ENCODE results near the gene FYTTD1.
"Not testable (repeated sequence)": the region's sequence is repeated elsewhere in the genome, so short reads cannot be mapped to it uniquely, and the experiment has no call there.

FYTTD1 gene, protein sequence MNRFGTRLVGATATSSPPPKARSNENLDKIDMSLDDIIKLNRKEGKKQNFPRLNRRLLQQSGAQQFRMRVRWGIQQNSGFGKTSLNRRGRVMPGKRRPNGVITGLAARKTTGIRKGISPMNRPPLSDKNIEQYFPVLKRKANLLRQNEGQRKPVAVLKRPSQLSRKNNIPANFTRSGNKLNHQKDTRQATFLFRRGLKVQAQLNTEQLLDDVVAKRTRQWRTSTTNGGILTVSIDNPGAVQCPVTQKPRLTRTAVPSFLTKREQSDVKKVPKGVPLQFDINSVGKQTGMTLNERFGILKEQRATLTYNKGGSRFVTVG

DNA sequence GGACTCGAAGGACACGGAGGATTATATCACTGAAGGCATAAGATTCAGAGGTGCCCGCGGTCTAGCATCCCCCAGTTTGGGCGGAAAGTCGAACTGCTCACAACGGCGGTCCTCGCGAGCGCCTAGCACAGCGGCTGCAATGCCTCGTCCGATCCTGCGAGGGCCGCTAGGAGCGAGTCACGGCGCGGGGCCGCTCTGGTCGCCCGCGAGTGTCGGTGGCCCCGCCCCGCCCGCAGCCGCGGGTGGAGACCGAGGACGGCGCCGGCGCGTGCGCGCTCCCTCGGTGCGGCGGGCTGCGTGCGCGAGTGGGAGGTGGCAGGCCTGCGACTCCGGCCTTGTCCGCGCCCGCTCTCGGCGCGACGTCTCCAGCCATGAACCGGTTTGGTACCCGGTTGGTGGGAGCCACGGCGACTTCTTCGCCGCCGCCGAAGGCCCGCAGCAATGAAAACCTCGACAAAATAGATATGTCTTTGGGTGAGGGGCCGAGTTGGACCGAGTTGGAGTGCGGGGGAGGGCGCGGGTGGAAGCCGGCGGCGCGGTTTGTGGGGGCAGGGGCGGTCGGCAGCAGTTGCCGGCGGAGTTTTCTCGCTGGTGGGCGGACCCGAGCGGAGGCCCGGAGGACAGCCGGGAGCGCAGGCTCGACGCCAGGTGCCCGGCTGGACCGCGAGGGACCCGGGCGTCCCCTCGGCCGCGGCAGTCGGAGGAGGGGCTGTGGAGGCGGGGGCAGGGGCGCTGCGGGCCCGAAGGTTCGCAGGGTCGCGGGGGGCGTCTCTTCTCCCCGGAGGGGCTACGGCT is at the start of gene FYTTD1:
Gene FYTTD1, plus strand, starts transcription at position 283 of the 795 bp plus-strand sequence. Its CDS starts 89 bp downstream, at position 372.
- Mint-ChIP-seq H3K4me3 (peak within 1 kb of the TSS; percentile 90), H3K36me3 (peaks cover 15% of the 10 kb centered on the region), H3K27me3 (no peaks in the 10 kb centered on the region), H3K4me1 (peaks cover 58% of the 10 kb centered on the region), H3K27ac (peak within 1 kb of the TSS; percentile 84), H3K9me3 (no peaks in the 10 kb centered on the region)
- peak; percentile 95 for ATAC-seq

DNA sequence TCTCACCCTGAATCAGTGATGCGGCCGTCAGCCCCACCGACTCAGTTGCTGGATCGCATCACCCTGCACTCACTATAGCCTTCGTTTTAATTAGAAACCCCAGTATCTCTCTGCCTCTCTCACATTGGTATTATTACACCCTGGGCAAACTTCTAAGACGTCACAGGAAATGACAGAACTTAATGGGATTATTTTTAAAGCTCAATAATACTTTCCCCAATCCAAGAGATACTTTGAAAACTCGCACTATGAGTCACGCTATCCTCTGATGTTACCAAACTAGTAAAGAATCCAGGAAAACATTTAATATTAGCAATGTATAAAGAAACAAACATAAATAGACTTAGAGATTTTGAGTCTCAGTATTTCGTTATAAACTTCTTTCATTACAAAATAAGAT is 49.6 kb upstream of the FYTTD1 start:
- no peaks in the 10 kb centered on the region for H3K9me3 Mint-ChIP-seq
- H3K4me1 Mint-ChIP-seq: peaks cover 12% of the 10 kb centered on the region
- no peak for ATAC-seq
- H3K27me3 Mint-ChIP-seq: no peaks in the 10 kb centered on the region
- peak overlapping the region; percentile 10 for H3K27ac Mint-ChIP-seq
- H3K36me3 Mint-ChIP-seq: peaks cover 91% of the 10 kb centered on the region
- H3K4me3 Mint-ChIP-seq: no peak overlapping the region

- Mint-ChIP-seq H3K36me3 (peaks cover 86% of the 10 kb centered on the region), H3K27ac (no peak overlapping the region), H3K4me1 (peaks cover 19% of the 10 kb centered on the region), H3K9me3 (no peaks in the 10 kb centered on the region), H3K4me3 (no peak overlapping the region), H3K27me3 (no peaks in the 10 kb centered on the region)
- no peak for ATAC-seq
These were observed 47.8 kb upstream of the FYTTD1 start for GRCh38 chr3:197701841-197702240.

DNA sequence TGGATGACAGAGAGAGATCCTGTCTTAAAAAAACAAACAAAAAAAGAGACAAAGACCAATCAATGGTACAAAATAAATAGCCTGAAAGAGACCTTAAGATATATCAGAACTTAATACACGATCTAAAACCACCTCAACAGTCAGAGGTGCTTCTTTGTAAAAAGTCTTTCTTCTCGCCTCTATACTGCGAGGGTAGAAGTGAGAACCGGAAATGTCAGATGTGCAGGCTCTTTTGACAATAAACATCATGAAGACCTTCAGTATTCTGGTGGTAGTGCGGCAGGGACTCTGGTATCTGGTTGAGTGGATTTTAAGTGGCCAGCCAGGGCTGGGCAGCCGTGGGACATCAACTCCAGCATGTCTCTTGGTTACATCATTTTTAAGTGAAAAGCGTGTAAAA is 43.0 kb upstream of the FYTTD1 start:
- Mint-ChIP-seq H3K4me3 (peak overlapping the region; percentile 46), H3K27ac (peak overlapping the region; percentile 66), H3K9me3 (no peaks in the 10 kb centered on the region), H3K27me3 (no peaks in the 10 kb centered on the region), H3K4me1 (peaks cover 40% of the 10 kb centered on the region), H3K36me3 (peaks cover 61% of the 10 kb centered on the region)
- ATAC-seq: no peak

DNA sequence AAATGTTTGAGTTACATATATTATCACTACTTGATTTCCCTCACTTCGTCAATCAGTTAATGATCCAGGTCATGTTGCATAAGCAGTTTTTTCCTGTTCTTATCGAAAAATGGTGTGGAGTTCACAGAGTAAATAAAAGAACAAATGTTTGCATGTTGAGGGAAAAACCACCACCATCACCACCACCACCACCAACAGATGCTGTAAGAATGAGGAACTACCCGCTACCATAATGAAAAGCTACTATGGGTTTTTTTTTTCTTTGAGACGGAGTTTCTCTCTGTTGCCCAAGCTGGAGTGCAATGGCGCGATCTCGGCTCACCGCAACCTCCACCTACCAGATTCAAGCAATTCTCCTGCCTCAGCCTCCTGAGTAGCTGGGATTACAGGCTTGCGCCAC is 40.5 kb upstream of the FYTTD1 start:
- peak; percentile 64 for ATAC-seq
- Mint-ChIP-seq H3K4me1 (peaks cover 64% of the 10 kb centered on the region), H3K9me3 (no peaks in the 10 kb centered on the region), H3K36me3 (peaks cover 48% of the 10 kb centered on the region), H3K4me3 (no peak overlapping the region), H3K27me3 (no peaks in the 10 kb centered on the region), H3K27ac (peak overlapping the region; percentile 65)

DNA sequence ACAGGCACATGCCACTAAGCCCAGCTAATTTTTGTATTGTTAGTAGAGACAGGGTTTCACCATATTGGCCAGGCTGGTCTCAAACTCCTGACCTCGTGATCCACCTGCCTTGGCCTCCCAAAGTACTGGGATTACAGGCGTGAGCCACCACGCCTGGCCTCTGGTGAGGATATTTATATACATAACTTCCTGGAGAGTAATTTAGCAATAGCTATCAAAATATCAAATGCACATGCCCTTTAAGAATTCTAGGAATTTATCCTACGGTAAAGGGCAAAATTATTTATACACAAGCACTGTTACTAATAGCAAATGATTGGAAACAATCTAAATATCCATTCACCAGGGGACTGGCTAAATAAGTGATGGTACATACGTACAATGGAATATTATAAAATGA is 38.7 kb upstream of the FYTTD1 start:
- not testable (repeated sequence) for H3K4me3 Mint-ChIP-seq, H3K9me3 Mint-ChIP-seq, ATAC-seq, H3K27me3 Mint-ChIP-seq
- H3K36me3 Mint-ChIP-seq: peaks cover 51% of the 10 kb centered on the region
- peak overlapping the region; percentile 88 for H3K27ac Mint-ChIP-seq
- peaks cover 72% of the 10 kb centered on the region for H3K4me1 Mint-ChIP-seq

- peak overlapping the region; percentile 88 for H3K27ac Mint-ChIP-seq
- H3K27me3 Mint-ChIP-seq: no peaks in the 10 kb centered on the region
- no peaks in the 10 kb centered on the region for H3K9me3 Mint-ChIP-seq
- H3K36me3 Mint-ChIP-seq: peaks cover 55% of the 10 kb centered on the region
- peak; percentile 97 for ATAC-seq
- peak overlapping the region; percentile 54 for H3K4me3 Mint-ChIP-seq
- H3K4me1 Mint-ChIP-seq: peaks cover 75% of the 10 kb centered on the region
These were observed 37.5 kb upstream of the FYTTD1 start for GRCh38 chr3:197711973-197712707.

GRCh38 chr3:197713477-197713822 is 36.2 kb upstream of the FYTTD1 start:
- no peaks in the 10 kb centered on the region for H3K9me3 Mint-ChIP-seq
- peaks cover 84% of the 10 kb centered on the region for H3K4me1 Mint-ChIP-seq
- peaks cover 67% of the 10 kb centered on the region for H3K36me3 Mint-ChIP-seq
- peak overlapping the region; percentile 88 for H3K27ac Mint-ChIP-seq
- peak overlapping the region; percentile 60 for H3K4me3 Mint-ChIP-seq
- no peak for ATAC-seq
- H3K27me3 Mint-ChIP-seq: no peaks in the 10 kb centered on the region

GRCh38 chr3:197714251-197714650 is 35.4 kb upstream of the FYTTD1 start:
- no peaks in the 10 kb centered on the region for H3K27me3 Mint-ChIP-seq
- no peaks in the 10 kb centered on the region for H3K9me3 Mint-ChIP-seq
- no peak for ATAC-seq
- no peak overlapping the region for H3K4me3 Mint-ChIP-seq
- H3K4me1 Mint-ChIP-seq: peaks cover 82% of the 10 kb centered on the region
- H3K36me3 Mint-ChIP-seq: peaks cover 63% of the 10 kb centered on the region
- peak overlapping the region; percentile 88 for H3K27ac Mint-ChIP-seq

GRCh38 chr3:197718891-197719290 is 30.8 kb upstream of the FYTTD1 start:
- peaks cover 75% of the 10 kb centered on the region for H3K4me1 Mint-ChIP-seq
- H3K9me3 Mint-ChIP-seq: peaks cover 10% of the 10 kb centered on the region
- H3K27ac Mint-ChIP-seq: no peak overlapping the region
- no peaks in the 10 kb centered on the region for H3K27me3 Mint-ChIP-seq
- ATAC-seq: no peak
- peaks cover 78% of the 10 kb centered on the region for H3K36me3 Mint-ChIP-seq
- no peak overlapping the region for H3K4me3 Mint-ChIP-seq

- H3K9me3 Mint-ChIP-seq: peaks cover 10% of the 10 kb centered on the region
- peaks cover 67% of the 10 kb centered on the region for H3K36me3 Mint-ChIP-seq
These were observed 29.0 kb upstream of the FYTTD1 start for GRCh38 chr3:197720694-197721093.

DNA sequence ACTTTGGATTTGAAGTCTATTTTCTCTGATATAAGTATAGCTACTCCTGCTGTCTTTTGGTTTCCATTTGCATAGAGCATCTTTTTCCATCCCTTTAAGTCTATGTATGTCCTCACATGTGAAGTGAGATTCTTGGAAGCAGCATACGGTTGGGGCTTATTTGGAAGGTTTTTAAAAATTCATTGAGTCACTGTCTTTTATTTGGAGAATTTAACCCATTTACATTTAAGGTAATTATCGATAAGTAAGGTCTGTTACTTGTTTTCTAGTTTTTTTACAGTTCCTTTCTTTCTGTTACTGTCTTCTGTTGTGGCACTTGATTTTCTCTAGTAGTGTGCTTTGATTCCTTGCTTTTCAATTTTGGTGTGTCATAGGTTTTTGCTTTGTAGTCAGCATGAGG is 26.9 kb upstream of the FYTTD1 start:
- Mint-ChIP-seq H3K36me3 (peaks cover 57% of the 10 kb centered on the region), H3K9me3 (peaks cover 10% of the 10 kb centered on the region), H3K27ac (no peak overlapping the region), H3K27me3 (no peaks in the 10 kb centered on the region), H3K4me1 (peaks cover 71% of the 10 kb centered on the region), H3K4me3 (no peak overlapping the region)
- ATAC-seq: no peak

More at GRCh38 chr3:197720694-197721093, 29.0 kb upstream of the FYTTD1 start:
- peaks cover 77% of the 10 kb centered on the region for H3K4me1 Mint-ChIP-seq
- ATAC-seq: no peak
- peak overlapping the region; percentile 53 for H3K27ac Mint-ChIP-seq
- no peak overlapping the region for H3K4me3 Mint-ChIP-seq
- H3K27me3 Mint-ChIP-seq: no peaks in the 10 kb centered on the region

- ATAC-seq, H3K4me3 Mint-ChIP-seq, H3K9me3 Mint-ChIP-seq, H3K27me3 Mint-ChIP-seq: not testable (repeated sequence)
- Mint-ChIP-seq H3K36me3 (peaks cover 43% of the 10 kb centered on the region), H3K4me1 (peaks cover 74% of the 10 kb centered on the region), H3K27ac (peak overlapping the region; percentile 54)
These were observed 21.8 kb upstream of the FYTTD1 start for GRCh38 chr3:197727878-197728277.

DNA sequence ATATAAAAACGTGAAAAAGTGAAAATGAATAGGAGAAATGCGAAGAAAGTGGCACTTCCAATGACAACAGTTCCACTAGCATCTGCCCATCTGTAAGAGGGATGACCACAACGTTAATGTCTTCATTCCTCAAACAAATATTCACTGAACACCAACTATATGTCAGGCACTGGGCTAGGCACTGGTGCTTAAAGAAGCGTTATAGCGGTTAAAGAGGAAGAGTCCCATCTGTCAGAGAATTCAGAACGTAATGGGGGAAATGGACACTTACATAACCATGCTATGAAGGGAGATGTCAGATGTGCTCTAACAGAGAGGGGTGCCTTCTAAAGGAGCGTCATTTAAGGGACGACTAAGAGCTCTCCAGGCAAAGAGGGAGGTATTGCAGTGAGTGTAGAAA is 21.2 kb upstream of the FYTTD1 start:
- peaks cover 73% of the 10 kb centered on the region for H3K4me1 Mint-ChIP-seq
- H3K9me3 Mint-ChIP-seq: peaks cover 4% of the 10 kb centered on the region
- peak overlapping the region; percentile 19 for H3K4me3 Mint-ChIP-seq
- peak; percentile 25 for ATAC-seq
- peaks cover 41% of the 10 kb centered on the region for H3K36me3 Mint-ChIP-seq
- peak overlapping the region; percentile 54 for H3K27ac Mint-ChIP-seq
- no peaks in the 10 kb centered on the region for H3K27me3 Mint-ChIP-seq

GRCh38 chr3:197730200-197730599 is 19.5 kb upstream of the FYTTD1 start:
- Mint-ChIP-seq H3K4me1 (peaks cover 73% of the 10 kb centered on the region), H3K27ac (peak overlapping the region; percentile 78), H3K36me3 (peaks cover 46% of the 10 kb centered on the region), H3K4me3 (no peak overlapping the region), H3K27me3 (no peaks in the 10 kb centered on the region), H3K9me3 (peaks cover 4% of the 10 kb centered on the region)
- ATAC-seq: no peak
